Smooth muscle cell (in vitro differentiated cells): ENCODE results near the gene DES. TPM values are rescaled to one million over a fixed set of nuclear protein-coding genes. Genes with fewer than 3 reads are reported as not detected.

ENCODE experiments used
- DNase-seq: peaks from one replicate; lab custom pipeline; 2025; ENCODE audit not compliant: unreplicated experiment; lab: John Stamatoyannopoulos, UW
- H2AFZ ChIP-seq: fragments of 200-600 bp; sonication (generic); 2 replicates; pipeline ENCODE4 v1.6.0; 2016; ENCODE audit warnings: antibody characterized with exemption, low read depth, mild to moderate bottlenecking
- H3F3A ChIP-seq: fragments of 200-600 bp; sonication (generic); 2 replicates; pipeline ENCODE4 v1.6.0; 2017; ENCODE audit warnings: antibody characterized with exemption, low read depth
- H3K27ac ChIP-seq: fragments of 200-600 bp; sonication (generic); 2 replicates; pipeline ENCODE4 v1.5.1; 2016; ENCODE audit warnings: low read depth, mild to moderate bottlenecking
- H3K27me3 ChIP-seq: fragments of 200-600 bp; sonication (generic); 2 replicates; pipeline ENCODE4 v1.6.1; 2016; ENCODE audit warnings: low read depth, mild to moderate bottlenecking
- H3K36me3 ChIP-seq: fragments of 200-600 bp; sonication (generic); 2 replicates; pipeline ENCODE4 v1.5.1; 2016; ENCODE audit warnings: low read depth
- H3K4me1 ChIP-seq: fragments of 200-600 bp; sonication (generic); 2 replicates; pipeline ENCODE4 v1.5.1; 2016; ENCODE audit warnings: low read depth
- H3K4me2 ChIP-seq: fragments of 200-600 bp; sonication (generic); 2 replicates; pipeline ENCODE4 v1.6.0; 2016; ENCODE audit warnings: mild to moderate bottlenecking
- H3K4me3 ChIP-seq: fragments of 200-600 bp; sonication (generic); 2 replicates; pipeline ENCODE4 v1.5.1; 2016; ENCODE audit warnings: mild to moderate bottlenecking
- H3K79me2 ChIP-seq: fragments of 200-600 bp; sonication (generic); 2 replicates; pipeline ENCODE4 v1.6.0; 2016; ENCODE audit warnings: low read depth, mild to moderate bottlenecking
- H3K9ac ChIP-seq: fragments of 200-600 bp; sonication (generic); 2 replicates; pipeline ENCODE4 v1.6.0; 2016; ENCODE audit warnings: low read depth
- H3K9me3 ChIP-seq: fragments of 200-600 bp; sonication (generic); replicated peaks from 2 replicates; pipeline ENCODE4 v1.5.1; 2016; ENCODE audit warnings: low read depth
- H4K20me1 ChIP-seq: fragments of 200-600 bp; sonication (generic); 2 replicates; pipeline ENCODE4 v1.6.0; 2016; ENCODE audit warnings: low read depth
- WGBS: methylation state at CpG from one replicate; pipeline ENCODE4 v1.1.7; 2016; ENCODE audit warnings: low lambda C conversion rate; 5-methylcytosine and 5-hydroxymethylcytosine counted together
- polyA plus RNA-seq: library from polyadenylated mRNA; unstranded; fragments of >200 nt; fragmentation: Nextera tagmentation; extraction: Ambion mirVana; gene quantifications from 2 replicates; pipeline ENCODE4 v1.2.1, GENCODE V29; 2016
- total RNA-seq: library from RNA; depleted of rRNA; stranded (reverse); fragments of >200 nt; gene quantifications from 2 replicates; pipeline ENCODE4 v1.2.3, GENCODE V29; 2014
- TF ChIP-seq, protein P1 (sequence below): fragments of 200-600 bp; sonication (generic); IDR thresholded peaks from 2 replicates; pipeline ENCODE4 v1.5.1; 2017; ENCODE audit warnings: borderline replicate concordance, mild to moderate bottlenecking, antibody characterized with exemption; ENCODE audit not compliant: insufficient read depth, poor library complexity, severe bottlenecking

The DES gene
- total and polyA plus RNA-seq, 2 experiments from 2014 or later: 103 to 109 TPM

DNA sequence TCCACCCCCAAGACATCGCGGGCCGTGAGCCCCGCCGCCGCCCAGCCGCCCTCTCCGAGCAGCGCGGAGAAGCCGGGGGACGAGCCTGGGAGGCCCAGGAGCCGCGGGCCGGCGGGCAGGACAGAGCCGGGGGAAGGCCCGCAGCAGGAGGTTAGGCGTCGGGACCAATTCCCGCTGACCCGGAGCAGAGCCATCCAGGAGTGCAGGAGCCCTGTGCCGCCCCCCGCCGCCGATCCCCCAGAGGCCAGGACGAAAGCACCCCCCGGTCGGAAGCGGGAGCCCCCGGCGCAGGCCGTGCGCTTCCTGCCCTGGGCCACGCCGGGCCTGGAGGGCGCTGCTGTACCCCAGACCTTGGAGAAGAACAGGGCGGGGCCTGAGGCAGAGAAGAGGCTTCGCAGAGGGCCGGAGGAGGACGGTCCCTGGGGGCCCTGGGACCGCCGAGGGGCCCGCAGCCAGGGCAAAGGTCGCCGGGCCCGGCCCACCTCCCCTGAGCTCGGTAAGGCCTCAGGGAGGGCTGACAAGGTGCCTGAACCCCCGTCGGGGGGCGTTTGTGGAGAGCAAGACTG, 30.7 kb downstream of the DES start:
- no peak overlapping the region for H3K9ac ChIP-seq
- no peaks in the 10 kb centered on the region for H3K36me3 ChIP-seq
- peaks cover 7% of the 10 kb centered on the region for H3F3A ChIP-seq
- H3K27ac ChIP-seq: no peak overlapping the region
- peaks cover 26% of the 10 kb centered on the region for H3K4me1 ChIP-seq
- H3K79me2 ChIP-seq: no peaks in the 10 kb centered on the region
- no peaks in the 10 kb centered on the region for H3K9me3 ChIP-seq
- TF ChIP-seq, protein P1, sequence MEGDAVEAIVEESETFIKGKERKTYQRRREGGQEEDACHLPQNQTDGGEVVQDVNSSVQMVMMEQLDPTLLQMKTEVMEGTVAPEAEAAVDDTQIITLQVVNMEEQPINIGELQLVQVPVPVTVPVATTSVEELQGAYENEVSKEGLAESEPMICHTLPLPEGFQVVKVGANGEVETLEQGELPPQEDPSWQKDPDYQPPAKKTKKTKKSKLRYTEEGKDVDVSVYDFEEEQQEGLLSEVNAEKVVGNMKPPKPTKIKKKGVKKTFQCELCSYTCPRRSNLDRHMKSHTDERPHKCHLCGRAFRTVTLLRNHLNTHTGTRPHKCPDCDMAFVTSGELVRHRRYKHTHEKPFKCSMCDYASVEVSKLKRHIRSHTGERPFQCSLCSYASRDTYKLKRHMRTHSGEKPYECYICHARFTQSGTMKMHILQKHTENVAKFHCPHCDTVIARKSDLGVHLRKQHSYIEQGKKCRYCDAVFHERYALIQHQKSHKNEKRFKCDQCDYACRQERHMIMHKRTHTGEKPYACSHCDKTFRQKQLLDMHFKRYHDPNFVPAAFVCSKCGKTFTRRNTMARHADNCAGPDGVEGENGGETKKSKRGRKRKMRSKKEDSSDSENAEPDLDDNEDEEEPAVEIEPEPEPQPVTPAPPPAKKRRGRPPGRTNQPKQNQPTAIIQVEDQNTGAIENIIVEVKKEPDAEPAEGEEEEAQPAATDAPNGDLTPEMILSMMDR: no peak
- no peak overlapping the region for H2AFZ ChIP-seq
- no peaks in the 10 kb centered on the region for H4K20me1 ChIP-seq
- 79% methylated on average over 15 of the region's 51 CpGs for WGBS
- no peak overlapping the region for H3K4me3 ChIP-seq
- H3K27me3 ChIP-seq: no peaks in the 10 kb centered on the region
- H3K4me2 ChIP-seq: no peak overlapping the region
- no peak for DNase-seq

DNA sequence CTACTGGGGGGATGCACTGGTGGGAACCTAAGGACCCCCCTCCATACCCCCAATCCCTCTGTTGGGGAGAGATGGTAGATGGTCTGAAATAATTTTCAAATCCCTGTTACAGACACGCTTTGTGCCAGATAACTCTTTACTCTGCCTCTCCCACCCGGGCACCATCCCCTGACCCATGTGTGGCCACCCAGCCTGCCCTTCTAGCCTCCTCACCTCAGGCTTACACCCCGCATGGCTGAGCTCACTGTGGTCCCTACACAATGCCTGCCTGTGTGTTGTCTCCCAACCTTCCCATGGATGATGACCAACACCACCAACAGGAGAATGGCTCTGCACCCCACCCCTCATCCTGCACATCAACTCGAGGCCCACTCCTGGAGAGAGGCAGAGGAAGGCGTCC, 31.4 kb downstream of the DES start:
- no peak overlapping the region for H3K9ac ChIP-seq
- WGBS: 98% methylated on average over 5 of the region's 5 CpGs
- DNase-seq: no peak
- no peak overlapping the region for H3K4me3 ChIP-seq
- H3K4me2 ChIP-seq: no peak overlapping the region
- peaks cover 11% of the 10 kb centered on the region for H3F3A ChIP-seq
- no peaks in the 10 kb centered on the region for H3K9me3 ChIP-seq
- peaks cover 30% of the 10 kb centered on the region for H3K4me1 ChIP-seq
- TF ChIP-seq, protein P1: no peak
- H3K27ac ChIP-seq: no peak overlapping the region
- H3K79me2 ChIP-seq: no peaks in the 10 kb centered on the region
- H4K20me1 ChIP-seq: no peaks in the 10 kb centered on the region
- H3K27me3 ChIP-seq: no peaks in the 10 kb centered on the region
- no peak overlapping the region for H2AFZ ChIP-seq
- no peaks in the 10 kb centered on the region for H3K36me3 ChIP-seq

DNA sequence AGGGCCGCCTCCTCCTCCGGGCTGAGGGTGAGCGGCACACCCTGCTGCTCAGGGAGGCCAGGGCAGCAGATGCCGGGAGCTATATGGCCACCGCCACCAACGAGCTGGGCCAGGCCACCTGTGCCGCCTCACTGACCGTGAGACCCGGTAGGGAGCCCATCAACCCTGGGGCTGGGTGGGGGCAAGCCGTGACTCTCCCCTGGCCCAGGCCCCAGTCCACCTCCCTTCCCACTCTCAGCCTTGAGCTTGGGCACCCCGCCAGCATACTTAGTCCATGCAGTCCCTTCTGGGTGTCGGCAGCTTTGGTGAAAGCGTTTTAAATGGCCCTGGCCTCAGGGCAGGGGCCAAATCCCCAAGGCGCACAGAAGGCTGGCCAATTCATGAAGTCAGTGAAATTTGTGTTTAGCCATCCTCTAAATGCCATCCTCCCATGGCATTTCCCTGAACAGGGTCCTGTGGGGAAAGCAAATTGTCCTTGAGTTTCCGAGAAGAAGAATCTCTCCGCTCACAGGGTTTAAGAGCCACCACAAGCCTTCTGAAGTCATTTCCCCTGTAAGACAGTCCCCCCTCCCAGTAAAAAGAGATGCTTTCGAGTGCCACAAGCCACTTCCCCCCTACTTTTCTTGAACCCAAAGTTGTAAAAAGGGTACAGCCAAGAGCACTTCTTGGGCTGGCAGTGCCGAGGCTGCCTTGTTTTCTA, 33.6 kb downstream of the DES start:
- Histone ChIP-seq H3K4me2 (peak overlapping the region; percentile 65), H4K20me1 (no peaks in the 10 kb centered on the region), H3F3A (peaks cover 12% of the 10 kb centered on the region), H3K4me1 (peaks cover 16% of the 10 kb centered on the region), H3K4me3 (no peak overlapping the region), H2AFZ (no peak overlapping the region), H3K27ac (peak overlapping the region; percentile 95), H3K36me3 (no peaks in the 10 kb centered on the region), H3K9ac (no peak overlapping the region), H3K79me2 (no peaks in the 10 kb centered on the region), H3K27me3 (no peaks in the 10 kb centered on the region), H3K9me3 (no peaks in the 10 kb centered on the region)
- DNase-seq: no peak
- TF ChIP-seq, protein P1: no peak
- 69% methylated on average over 12 of the region's 18 CpGs for WGBS
